HG02938 (cell line): ENCODE results near the gene IRF3.

ENCODE experiments used
- ATAC-seq: cut with Tn5 transposase; IDR thresholded peaks from one replicate; pipeline ENCODE4 v1.9.1; 2021; ENCODE audit warnings: mild to moderate bottlenecking, moderate library complexity; ENCODE audit not compliant: unreplicated experiment

The IRF3 gene

DNA sequence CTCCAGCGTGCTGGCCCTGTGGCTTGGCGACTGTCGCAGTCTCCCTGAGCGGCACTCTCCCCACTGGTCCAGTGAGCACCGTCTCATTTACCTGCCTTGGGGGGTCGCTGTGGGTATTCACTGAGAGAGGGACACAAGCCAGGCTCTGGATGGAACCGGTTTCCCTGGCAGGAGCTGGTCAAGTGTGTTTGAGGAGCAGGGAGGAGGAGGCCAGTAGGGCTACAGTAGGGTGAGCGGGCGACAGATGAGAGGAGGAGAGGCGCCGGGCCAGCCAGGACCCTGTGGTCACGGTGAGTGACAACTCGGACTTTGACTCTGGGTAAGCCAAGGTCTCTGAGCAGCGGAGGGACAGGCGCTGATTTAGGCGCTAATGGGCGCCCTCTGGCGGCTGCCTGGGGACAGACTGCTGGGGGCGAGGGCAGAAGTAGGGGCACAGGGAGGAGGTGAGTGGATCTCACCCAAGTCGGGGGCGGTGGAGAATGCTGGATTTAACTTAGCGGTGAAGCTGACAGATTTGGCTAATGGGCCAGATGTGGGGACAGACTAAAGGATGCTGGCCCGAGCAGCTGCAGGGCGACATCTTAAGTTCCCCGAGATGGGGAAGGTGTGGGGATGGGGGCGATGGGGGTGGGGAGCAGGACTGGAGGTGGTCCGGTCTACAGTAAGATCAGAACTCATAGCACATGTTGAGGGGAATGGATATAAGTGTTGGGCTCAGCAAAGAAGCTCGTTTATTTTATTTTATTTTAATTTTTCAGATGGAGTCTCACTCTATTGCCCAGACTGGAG, 6.7 kb upstream of the IRF3 start:
- ATAC-seq, result no peak

GRCh38 chr19:49669516-49669915, 3.9 kb upstream of the IRF3 start:
- ATAC-seq, result no peak

DNA sequence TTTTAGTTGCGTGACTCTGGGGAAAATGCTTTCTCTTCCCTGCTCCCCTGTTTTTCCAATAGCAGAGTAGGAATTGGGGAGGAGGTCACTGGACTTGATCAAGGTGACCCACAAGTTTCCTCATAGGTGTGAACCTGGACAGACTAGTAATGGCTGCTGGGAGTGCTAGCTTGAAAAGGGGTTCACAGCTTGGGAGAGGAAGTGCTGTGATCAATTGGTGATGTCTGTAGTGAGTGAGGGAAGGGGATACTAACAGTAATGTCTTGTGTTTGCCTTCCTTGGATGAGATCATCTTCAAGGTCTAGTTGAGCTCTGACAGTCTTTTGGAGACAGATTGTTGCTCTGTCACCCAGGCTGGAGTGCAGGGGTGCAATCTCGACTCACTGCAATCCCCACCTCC, 1.8 kb upstream of the IRF3 start:
- ATAC-seq, result no peak

DNA sequence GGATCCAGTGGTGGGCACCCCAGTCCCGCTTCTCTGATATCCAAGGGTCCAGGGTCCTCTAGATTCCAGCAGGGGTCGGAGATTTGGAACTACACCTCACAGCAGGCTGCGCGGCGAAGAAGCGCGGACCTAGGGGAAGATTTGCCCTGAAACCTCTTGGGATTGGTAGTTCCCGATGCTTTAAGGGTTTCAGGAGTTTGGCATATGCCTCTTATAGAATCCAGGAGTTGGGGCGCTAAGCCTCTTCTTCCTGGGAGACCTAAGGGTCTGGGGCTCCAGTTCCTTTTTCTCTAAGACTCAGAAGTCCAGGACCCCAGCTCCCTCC, 425 bp upstream of the IRF3 start:
- ATAC-seq, result peak; percentile 3

DNA sequence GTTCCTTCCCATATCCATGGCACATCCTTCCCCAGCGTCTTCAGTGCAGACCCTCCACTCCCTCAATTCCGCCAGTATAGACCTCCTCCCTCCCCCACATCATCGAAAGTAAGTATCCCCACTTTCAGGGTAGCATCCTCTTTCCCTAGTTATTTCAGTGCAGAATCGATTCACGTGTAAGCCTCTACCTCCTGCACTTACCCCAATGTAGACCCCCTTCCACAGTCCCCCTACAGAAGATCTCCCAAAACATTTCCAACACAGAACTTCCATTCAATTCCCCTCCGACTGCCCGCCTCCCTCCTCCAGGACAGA, 664 bp downstream of the IRF3 start:
- no peak for ATAC-seq

- no peak for ATAC-seq
These were observed 1.3 kb downstream of the IRF3 start for GRCh38 chr19:49664171-49665035.

DNA sequence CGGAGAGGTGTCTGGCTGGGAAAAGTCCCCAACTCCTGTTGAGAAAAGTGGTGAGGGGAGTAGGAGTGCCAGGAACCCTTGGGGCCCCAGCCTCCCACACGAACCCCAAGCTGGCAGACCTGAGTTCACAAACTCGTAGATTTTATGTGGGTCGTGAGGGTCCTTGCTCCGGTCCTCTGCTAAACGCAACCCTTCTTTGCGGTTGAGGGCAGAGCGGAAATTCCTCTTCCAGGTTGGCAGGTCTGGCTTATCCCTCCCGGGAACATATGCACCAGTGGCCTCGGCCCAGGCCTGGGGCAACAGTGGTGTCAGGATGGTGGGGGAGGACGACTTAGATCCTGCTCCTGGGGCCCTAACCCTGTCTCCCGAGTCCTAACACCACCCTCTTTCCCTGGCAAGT, 2.4 kb downstream of the IRF3 start:
- ATAC-seq, result no peak

GRCh38 chr19:49662011-49662410, 3.6 kb downstream of the IRF3 start:
- ATAC-seq, result no peak

GRCh38 chr19:49660338-49660961, 5.2 kb downstream of the IRF3 start:
- no peak for ATAC-seq

GRCh38 chr19:49658566-49659442, 6.9 kb downstream of the IRF3 start:
- ATAC-seq, result no peak

DNA sequence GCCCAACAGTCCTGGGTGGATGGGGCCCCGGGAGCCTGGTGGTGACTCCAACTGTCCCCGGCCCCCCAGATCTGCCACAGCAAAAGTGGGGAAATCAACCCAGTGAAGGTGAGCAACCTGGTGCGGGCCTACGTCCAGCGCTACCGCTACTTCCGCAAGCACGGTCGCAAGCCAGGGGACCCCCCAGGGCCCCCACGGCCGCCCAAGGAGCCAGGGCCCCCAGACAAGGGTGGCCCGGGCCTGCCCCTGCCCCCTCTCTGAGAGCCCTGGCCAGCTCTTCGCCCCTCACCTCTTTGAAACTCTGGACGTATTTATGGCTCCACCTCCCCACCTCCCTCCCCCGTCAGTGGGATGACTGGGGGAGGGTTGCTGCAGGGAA, 7.5 kb downstream of the IRF3 start:
- no peak for ATAC-seq

- ATAC-seq, result no peak
These were observed 8.0 kb downstream of the IRF3 start for GRCh38 chr19:49657493-49658138.

GRCh38 chr19:49656456-49657109, 9.1 kb downstream of the IRF3 start:
- ATAC-seq, result no peak

DNA sequence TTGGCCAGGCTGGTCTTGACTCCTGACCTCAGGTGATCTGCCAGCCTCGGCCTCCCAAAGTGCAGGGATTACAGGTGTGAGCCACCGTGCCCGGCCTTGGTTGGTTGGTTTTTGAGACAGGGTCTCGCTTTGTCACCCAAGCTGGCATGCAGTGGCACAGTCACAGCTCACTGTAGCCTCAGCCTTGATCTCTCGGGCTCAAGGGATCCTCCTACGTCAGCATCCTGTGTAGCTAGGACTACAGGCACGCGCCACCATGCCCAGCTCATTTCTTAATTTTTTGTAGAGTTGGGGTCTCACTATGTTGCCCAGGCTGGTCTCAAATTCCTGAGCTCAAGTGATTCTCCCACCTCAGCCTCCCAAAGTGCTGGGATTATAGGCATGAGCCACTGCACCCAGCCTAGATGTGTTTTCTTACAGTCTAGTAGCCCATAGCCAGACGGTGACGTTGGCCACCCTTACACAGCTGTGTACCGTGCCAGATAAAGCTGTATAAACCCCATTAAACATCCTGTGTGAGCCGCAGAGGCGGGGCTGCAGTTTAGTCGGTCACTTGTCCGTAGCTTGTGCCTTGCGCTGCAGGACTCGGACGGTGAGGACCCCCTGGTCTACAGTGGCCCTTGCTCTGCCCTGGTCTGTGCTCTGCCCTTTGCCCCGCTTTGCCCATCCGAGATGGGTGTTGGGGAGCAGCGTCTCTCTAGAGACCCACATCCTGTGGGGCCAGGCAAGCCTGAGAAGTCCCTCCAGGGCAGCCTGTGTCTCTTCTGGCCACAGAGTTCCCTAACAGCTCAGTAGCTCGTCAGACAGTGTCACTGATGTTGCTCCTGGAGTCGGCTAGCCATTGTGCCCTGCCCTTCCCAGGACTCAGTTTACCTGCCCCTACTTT, 9.8 kb downstream of the IRF3 start:
- no peak for ATAC-seq

GRCh38 chr19:49654581-49654980, 11.1 kb downstream of the IRF3 start:
- ATAC-seq, result no peak

- ATAC-seq, result no peak
These were observed 12.2 kb downstream of the IRF3 start for GRCh38 chr19:49653466-49653806.

DNA sequence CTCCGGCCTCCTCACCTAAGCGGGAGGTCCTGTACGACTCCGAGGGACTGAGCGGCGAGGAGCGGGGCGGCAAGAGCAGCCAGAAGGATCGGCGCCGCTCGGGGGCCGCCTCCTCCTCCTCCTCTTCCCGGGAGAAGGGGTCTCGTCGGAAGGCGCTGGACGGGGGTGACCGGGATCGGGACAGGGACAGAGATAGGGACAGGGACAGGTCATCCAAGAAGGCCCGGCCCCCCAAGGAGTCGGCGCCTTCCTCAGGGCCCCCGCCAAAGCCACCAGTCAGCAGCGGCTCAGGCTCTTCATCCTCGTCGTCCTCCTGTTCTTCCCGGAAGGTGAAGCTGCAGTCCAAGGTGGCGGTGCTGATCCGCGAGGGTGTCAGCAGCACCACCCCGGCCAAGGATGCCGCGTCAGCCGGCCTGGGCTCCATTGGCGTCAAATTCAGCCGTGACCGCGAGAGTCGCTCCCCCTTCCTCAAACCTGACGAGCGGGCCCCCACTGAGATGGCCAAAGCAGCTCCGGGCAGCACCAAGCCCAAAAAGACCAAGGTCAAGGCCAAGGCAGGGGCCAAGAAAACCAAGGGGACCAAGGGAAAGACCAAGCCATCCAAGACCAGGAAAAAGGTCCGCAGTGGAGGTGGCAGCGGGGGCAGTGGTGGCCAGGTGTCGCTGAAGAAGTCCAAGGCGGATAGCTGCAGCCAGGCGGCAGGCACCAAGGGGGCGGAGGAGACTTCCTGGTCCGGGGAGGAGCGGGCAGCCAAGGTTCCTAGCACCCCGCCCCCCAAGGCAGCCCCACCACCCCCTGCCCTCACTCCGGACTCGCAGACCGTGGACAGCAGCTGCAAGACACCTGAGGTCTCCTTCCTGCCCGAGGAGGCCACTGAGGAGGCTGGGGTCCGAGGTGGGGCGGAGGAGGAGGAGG, 12.8 kb downstream of the IRF3 start:
- no peak for ATAC-seq
